HepG2 (cell line): ENCODE data around the gene AKAIN1.

Source experiments
- DNMT3B ChIP-seq: conservative IDR thresholded peaks from 2 replicates; pipeline ENCODE4 v1.6.1; 2016; ENCODE audit warnings: missing biosample characterization, control low read depth
- EP300 ChIP-seq, 3 experiments: sonication (generic) in 1 of 3; formaldehyde crosslinking in 1 of 3; IDR thresholded peaks; 2 replicates each; pipeline versions ENCODE4 v1.5.1 to v1.6.1; 2011 to 2020; ENCODE audit warnings: low read depth in 2 of 3, low read length in 2 of 3, borderline replicate concordance in 1 of 3, improper control_type of control experiment in 1 of 3, mild to moderate bottlenecking in 1 of 3, missing genetic modification reagents in 1 of 3, moderate library complexity in 1 of 3
- GATA4 ChIP-seq: sonication (generic); IDR thresholded peaks from 2 replicates; pipeline ENCODE4 v1.6.1; 2016; ENCODE audit warnings: antibody characterized with exemption, low read depth, borderline replicate concordance
- HNRNPH1 ChIP-seq: fragments of 200-400 bp; formaldehyde crosslinking; optimal IDR thresholded peaks from 2 replicates; pipeline ENCODE3; 2017; ENCODE audit warnings: mild to moderate bottlenecking, low read depth, low read length
- KDM5B ChIP-seq: sonication (generic); formaldehyde crosslinking; IDR thresholded peaks from 2 replicates; pipeline ENCODE4 v1.4.0; 2020; ENCODE audit warnings: missing genetic modification reagents, mild to moderate bottlenecking, borderline replicate concordance
- MAFF ChIP-seq: IDR thresholded peaks from 2 replicates; pipeline ENCODE4 v1.6.1; 2011; ENCODE audit warnings: low read depth, low read length, improper control_type of control experiment
- NPAS2 ChIP-seq: sonication (generic); formaldehyde crosslinking; IDR thresholded peaks from 2 replicates; pipeline ENCODE4 v1.8.0; 2022; ENCODE audit warnings: mild to moderate bottlenecking, missing genetic modification reagents, borderline replicate concordance
- PRPF4 ChIP-seq: fragments of 200-400 bp; formaldehyde crosslinking; IDR thresholded peaks from 2 replicates; pipeline ENCODE4 v1.6.1; 2016; ENCODE audit warnings: low read length, low read depth; ENCODE audit not compliant: poor library complexity, severe bottlenecking
- RAD21 ChIP-seq: fragments of 450-650 bp; formaldehyde crosslinking; IDR thresholded peaks from 2 replicates; pipeline ENCODE4 v1.5.0; 2020; ENCODE audit warnings: mild to moderate bottlenecking
- SRSF1 ChIP-seq: fragments of 200-400 bp; formaldehyde crosslinking; optimal IDR thresholded peaks from 2 replicates; pipeline ENCODE3; 2017; ENCODE audit warnings: mild to moderate bottlenecking, low read depth, low read length, moderate library complexity
- TEAD2 ChIP-seq: sonication (generic); formaldehyde crosslinking; IDR thresholded peaks from 2 replicates; pipeline ENCODE4 v1.9.0; 2021; ENCODE audit warnings: missing genetic modification reagents
- ZNF660 ChIP-seq: sonication (generic); formaldehyde crosslinking; IDR thresholded peaks from 2 replicates; pipeline ENCODE4 v1.5.1; 2020; ENCODE audit warnings: mild to moderate bottlenecking, low read depth, missing genetic modification reagents, borderline replicate concordance
- ZZZ3 ChIP-seq: sonication (generic); formaldehyde crosslinking; IDR thresholded peaks from 2 replicates; pipeline ENCODE4 v1.4.0; 2020; ENCODE audit warnings: missing genetic modification reagents, mild to moderate bottlenecking, borderline replicate concordance

DNA sequence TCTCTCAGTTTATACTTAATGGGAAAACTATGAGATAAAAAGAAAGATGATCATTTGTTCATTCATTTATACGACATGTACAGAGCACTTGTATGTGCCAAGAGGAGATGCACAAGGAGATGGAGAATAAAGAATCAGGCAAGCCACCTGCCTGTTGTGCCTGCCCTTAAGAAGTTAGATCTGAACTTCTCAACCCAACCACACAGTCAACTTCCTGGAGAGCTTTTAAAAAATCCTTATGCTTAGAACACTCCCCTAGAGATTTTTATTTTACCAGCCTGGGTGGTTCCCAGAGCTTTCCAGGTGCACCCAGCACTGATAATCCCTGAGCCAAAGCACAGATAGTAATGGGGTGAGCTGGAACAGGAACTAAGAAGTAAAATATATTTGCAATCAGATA is 18.5 kb downstream of the AKAIN1 start:
- TF ChIP-seq TEAD2, result no peak
- TF ChIP-seq GATA4, result no peak
- no peak for TF ChIP-seq HNRNPH1
- no peak for TF ChIP-seq PRPF4
- no peak for TF ChIP-seq MAFF
- no peak for TF ChIP-seq ZNF660 (CRISPR knock-in tag)
- TF ChIP-seq DNMT3B (CRISPR knock-in tag), result no peak
- no peak for TF ChIP-seq RAD21
- no peak for TF ChIP-seq KDM5B
- no peak for TF ChIP-seq EP300 (IDR thresholded peaks at IDR 0.05; ENCODE audit: low read depth in 2 of 2, low read length in 2 of 2)
- no peak for TF ChIP-seq EP300 (CRISPR knock-in tag; IDR thresholded peaks at IDR 0.05; ENCODE audit: borderline replicate concordance)
- no peak for TF ChIP-seq SRSF1
- no peak for TF ChIP-seq NPAS2 (CRISPR knock-in tag)
- no peak for TF ChIP-seq ZZZ3
